A549 (cell line): ENCODE results near the gene FKBP15. TPM values are rescaled to one million over a fixed set of nuclear protein-coding genes. Genes with fewer than 3 reads are reported as not detected.
A peak's percentile ranks its signal among the peaks of the same experiment; 100 is the strongest.
"Not testable (repeated sequence)": the region's sequence is repeated elsewhere in the genome, so short reads cannot be mapped to it uniquely, and the experiment has no call there.

Experiments
- ATAC-seq, 2 experiments: fragments of 200-7000 bp in 1 of 2; fragments of >200 bp in 1 of 2; cut with Nextera tagmentation in 1 of 2; cut with Tn5 transposase in 1 of 2; 3 replicates each; pipeline versions ENCODE4 v1.8.0 to v1.9.1; 2018 to 2020; ENCODE audit warnings: mild to moderate bottlenecking in 1 of 2, moderate library complexity in 1 of 2
- CTCF ChIA-PET: fragments of 300-600 bp; sonication (Branson Sonifier 250); formaldehyde crosslinking; extraction: SDS; loops from one replicate; lab custom pipeline; 2021; ENCODE audit warnings: antibody characterized with exemption, inconsistent platforms; lab: Yijun Ruan, JAX
- POLR2A ChIA-PET: fragments of 350-600 bp; formaldehyde crosslinking; extraction: SDS; loops from one replicate; lab custom pipeline; 2021; ENCODE audit warnings: antibody characterized with exemption, inconsistent platforms; lab: Yijun Ruan, JAX
- DNase-seq, 2 experiments: peaks; one replicate each; pipeline versions ENCODE4 v3.0.0 to v3.0.0-alpha.2; 2011 to 2016; ENCODE audit warnings: low read depth in 1 of 2, low spot score in 1 of 2
- FAIRE-seq: peaks from 2 replicates; lab custom pipeline; 2011; peaks lifted over from hg19 to GRCh38; lab: Jason Lieb, UNC
- H3K27ac ChIP-seq, 2 experiments: fragments of >200 bp; sonication (Bioruptor Twin); formaldehyde crosslinking; 3 replicates each; pipeline ENCODE4 v1.5.1; 2016 to 2017
- H3K4me1 ChIP-seq: fragments of >200 bp; sonication (Bioruptor Twin); formaldehyde crosslinking; 3 replicates; pipeline ENCODE4 v1.6.1; 2016
- H3K4me2 ChIP-seq: fragments of >200 bp; sonication (Bioruptor Twin); formaldehyde crosslinking; 3 replicates; pipeline ENCODE4 v1.6.1; 2016
- H3K4me3 ChIP-seq: fragments of >200 bp; sonication (Bioruptor Twin); formaldehyde crosslinking; 3 replicates; pipeline ENCODE4 v1.5.1; 2016
- H3K9me3 ChIP-seq: fragments of >200 bp; sonication (Bioruptor Twin); formaldehyde crosslinking; 3 replicates; pipeline ENCODE4 v1.6.1; 2016
- CBX2 ChIP-seq: fragments of 200-600 bp; sonication (generic); IDR thresholded peaks from 2 replicates; pipeline ENCODE4 v1.6.1; 2016; ENCODE audit warnings: low read depth, mild to moderate bottlenecking, borderline replicate concordance
- CEBPB ChIP-seq, 2 experiments: fragments of >200 bp in 1 of 2; sonication (Bioruptor Twin) in 1 of 2; formaldehyde crosslinking in 1 of 2; IDR thresholded peaks; 2 replicates each; pipeline ENCODE4 v1.6.1; 2012 to 2016
- CHD2 ChIP-seq: fragments of 150-350 bp; IDR thresholded peaks from 2 replicates; pipeline ENCODE4 v1.6.1; 2014; ENCODE audit warnings: low read length; ENCODE audit not compliant: partially characterized antibody
- EHF ChIP-seq: fragments of 250-450 bp; sonication (Bioruptor Pico); IDR thresholded peaks from 2 replicates; pipeline ENCODE4 v1.5.0; 2020; ENCODE audit warnings: mild to moderate bottlenecking
- EHMT2 ChIP-seq: fragments of 200-600 bp; sonication (generic); IDR thresholded peaks from 2 replicates; pipeline ENCODE4 v1.6.1; 2016; ENCODE audit warnings: antibody characterized with exemption, low read depth, mild to moderate bottlenecking, moderate library complexity
- FOSB ChIP-seq: fragments of 250-450 bp; sonication (Bioruptor Pico); IDR thresholded peaks from 2 replicates; pipeline ENCODE4 v1.5.0; 2020; ENCODE audit warnings: mild to moderate bottlenecking, moderate library complexity
- FOSL2 ChIP-seq, 2 experiments: fragments of 450-650 bp in 1 of 2; fragments of >200 bp in 1 of 2; sonication (Bioruptor Twin) in 1 of 2; formaldehyde crosslinking; IDR thresholded peaks; 2 replicates each; pipeline versions ENCODE4 v1.5.0 to v1.6.1; 2016 to 2020; ENCODE audit warnings: mild to moderate bottlenecking in 1 of 2, moderate library complexity in 1 of 2
- FOXS1 ChIP-seq: fragments of 250-450 bp; sonication (Bioruptor Pico); IDR thresholded peaks from 2 replicates; pipeline ENCODE4 v1.5.0; 2020; ENCODE audit warnings: mild to moderate bottlenecking, moderate library complexity
- HDAC2 ChIP-seq: fragments of 200-600 bp; sonication (generic); IDR thresholded peaks from 2 replicates; pipeline ENCODE4 v1.6.1; 2016
- HOXB5 ChIP-seq: fragments of 250-450 bp; sonication (Bioruptor Pico); IDR thresholded peaks from 2 replicates; pipeline ENCODE4 v1.5.0; 2020; ENCODE audit warnings: mild to moderate bottlenecking, moderate library complexity
- JUN ChIP-seq, 2 experiments: fragments of >200 bp; sonication (Bioruptor Twin); formaldehyde crosslinking; IDR thresholded peaks; 2 replicates in 1 of 2; 3 replicates in 1 of 2; pipeline ENCODE4 v1.6.1; 2016 to 2017
- JUNB ChIP-seq: fragments of >200 bp; sonication (Bioruptor Twin); formaldehyde crosslinking; IDR thresholded peaks from 2 replicates; pipeline ENCODE4 v1.6.1; 2016
- KDM1A ChIP-seq: fragments of 200-600 bp; sonication (generic); IDR thresholded peaks from 2 replicates; pipeline ENCODE4 v1.6.1; 2016; ENCODE audit warnings: low read depth, mild to moderate bottlenecking
- KDM5A ChIP-seq: fragments of 200-600 bp; sonication (generic); IDR thresholded peaks from 2 replicates; pipeline ENCODE4 v1.6.1; 2016; ENCODE audit warnings: antibody characterized with exemption, mild to moderate bottlenecking
- MAFK ChIP-seq: fragments of 450-650 bp; IDR thresholded peaks from 2 replicates; pipeline ENCODE4 v1.6.1; 2014; ENCODE audit not compliant: partially characterized antibody
- MAZ ChIP-seq: fragments of 150-350 bp; IDR thresholded peaks from 2 replicates; pipeline ENCODE4 v1.6.1; 2014; ENCODE audit warnings: antibody characterized with exemption, low read depth, low read length, borderline replicate concordance
- MYC ChIP-seq: IDR thresholded peaks from 2 replicates; pipeline ENCODE4 v1.6.1; 2012; ENCODE audit warnings: mild to moderate bottlenecking, inconsistent platforms, low read length, improper control_type of control experiment, borderline replicate concordance
- NFE2L2 ChIP-seq: fragments of 150-350 bp; conservative IDR thresholded peaks from 2 replicates; pipeline ENCODE4 v1.6.1; 2014; ENCODE audit warnings: low read length
- POLR2A ChIP-seq: IDR thresholded peaks from 2 replicates; pipeline ENCODE4 v1.6.1; 2012; ENCODE audit warnings: mild to moderate bottlenecking, low read length
- RAD21 ChIP-seq, 2 experiments: fragments of >200 bp in 1 of 2; sonication (Bioruptor Twin) in 1 of 2; formaldehyde crosslinking in 1 of 2; IDR thresholded peaks in 1 of 2; conservative IDR thresholded peaks in 1 of 2; 2 replicates in 1 of 2; 3 replicates in 1 of 2; pipeline ENCODE4 v1.6.1; 2012 to 2018; ENCODE audit warnings: inconsistent platforms in 1 of 2
- RCOR1 ChIP-seq: fragments of 150-350 bp; IDR thresholded peaks from 2 replicates; pipeline ENCODE4 v1.6.1; 2014; ENCODE audit warnings: antibody characterized with exemption, low read length, low read depth
- RNF2 ChIP-seq: fragments of 200-600 bp; sonication (generic); IDR thresholded peaks from 2 replicates; pipeline ENCODE4 v1.6.1; 2016; ENCODE audit warnings: low read depth, mild to moderate bottlenecking, antibody characterized with exemption, moderate library complexity, borderline replicate concordance
- SMC3 ChIP-seq: fragments of >200 bp; sonication (Bioruptor Twin); formaldehyde crosslinking; IDR thresholded peaks from 3 replicates; pipeline ENCODE4 v1.6.1; 2018; ENCODE audit warnings: inconsistent platforms
- ZC3H11A ChIP-seq: fragments of 450-650 bp; IDR thresholded peaks from 2 replicates; pipeline ENCODE4 v1.6.1; 2014; ENCODE audit warnings: antibody characterized with exemption, mild to moderate bottlenecking
- WGBS: methylation state at CpG from one replicate; pipeline ENCODE4 v1.1.6; 2017; ENCODE audit errors: missing lambda C conversion rate; 5-methylcytosine and 5-hydroxymethylcytosine counted together
- polyA plus RNA-seq, 4 experiments: library from polyadenylated mRNA; depleted of rRNA in 3 of 4; stranded (reverse); fragments of >200 nt; fragmentation: RNase III in 1 of 4; extraction: RNeasy Plus Mini Kit Qiagen cat#74134 plus additional on column Dnase treatment in 1 of 4; gene quantifications; 2 replicates in 3 of 4; 3 replicates in 1 of 4; pipeline ENCODE4 v1.2.3, GENCODE V29; 2011 to 2017
- TF ChIP-seq, protein P1 (sequence below): IDR thresholded peaks from 2 replicates; pipeline ENCODE4 v1.6.1; 2012
- TF ChIP-seq, protein P2 (sequence below): fragments of 450-650 bp; IDR thresholded peaks from 2 replicates; pipeline ENCODE4 v1.6.1; 2014; ENCODE audit warnings: antibody characterized with exemption
- TF ChIP-seq, protein P3 (sequence below): fragments of 200-600 bp; sonication (generic); IDR thresholded peaks from 2 replicates; pipeline ENCODE4 v1.6.1; 2016; ENCODE audit warnings: antibody characterized with exemption, mild to moderate bottlenecking, moderate library complexity
- TF ChIP-seq, protein P4 (sequence below): fragments of >200 bp; sonication (Bioruptor Twin); formaldehyde crosslinking; IDR thresholded peaks from 3 replicates; pipeline ENCODE4 v1.5.1; 2016
- TF ChIP-seq, protein P5 (sequence below): fragments of >200 bp; sonication (Bioruptor Twin); formaldehyde crosslinking; IDR thresholded peaks from 3 replicates; pipeline ENCODE4 v1.6.1; 2016

Gene FKBP15
- polyA plus RNA-seq, 2 of the 4 experiments (the other 2 are of a cell fraction), result 14.1 to 26.0 TPM

DNA sequence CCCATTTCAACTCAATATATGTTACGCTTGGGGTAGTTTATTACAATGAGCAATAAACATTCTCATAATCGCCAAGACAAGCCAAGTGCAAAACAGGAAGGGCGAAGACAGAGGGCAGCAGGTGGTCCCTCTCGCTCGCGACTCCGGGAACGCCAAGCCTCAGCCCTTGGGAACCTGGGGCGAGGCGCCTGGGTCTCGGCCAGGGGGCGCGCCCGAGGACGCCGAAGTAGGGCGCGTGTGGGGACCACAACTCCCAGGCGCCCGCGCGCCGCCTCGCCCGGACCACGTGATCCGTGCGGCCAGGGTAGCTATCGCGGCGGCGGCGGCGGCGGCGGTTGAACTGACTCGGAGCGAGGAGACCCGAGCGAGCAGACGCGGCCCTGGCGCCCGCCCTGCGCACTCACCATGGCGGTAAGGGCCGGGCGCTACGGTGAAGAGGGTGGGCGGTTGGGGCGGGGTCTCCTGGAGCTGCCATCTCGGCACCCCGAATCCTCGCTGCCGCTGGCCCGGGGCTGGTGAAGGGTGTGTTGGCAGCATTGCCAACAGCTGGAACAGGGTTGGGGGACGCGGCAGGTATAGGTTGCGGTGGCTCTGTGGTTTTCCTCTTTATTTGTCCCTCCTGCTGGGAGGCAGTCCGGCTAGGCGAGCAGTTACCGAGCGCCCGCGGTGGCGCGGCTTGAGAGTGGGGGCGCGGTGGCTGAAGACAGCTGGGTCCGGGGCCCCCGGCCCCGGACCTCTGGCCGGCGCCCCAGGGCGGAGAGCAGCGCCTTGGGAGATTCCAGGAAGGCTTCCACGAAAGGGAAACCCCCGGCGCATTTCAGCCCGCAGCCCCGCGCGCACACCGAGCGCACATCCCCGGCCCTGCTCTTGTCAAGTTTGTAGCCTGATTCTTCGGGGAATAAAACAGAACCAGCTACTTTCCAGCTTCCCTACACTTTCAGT lies 70.1 kb downstream of the FKBP15 start, which contains the start of gene SLC31A2:
SLC31A2 (plus strand) TSS at position 338 of the 942 bp plus-strand sequence; CDS start at position 406, 68 bp downstream.
- Histone ChIP-seq H3K4me1 (0 out of 3 replicates have a peak, but pooled peaks cover 3% of the 10 kb centered on the region), H3K4me3 (peak within 1 kb of the TSS; percentile 76), H3K27ac (peak within 1 kb of the TSS; percentile 62 to 86), H3K4me2 (peak within 1 kb of the TSS; percentile 79), H3K9me3 (no peaks in the 10 kb centered on the region)
- no peak for FAIRE-seq
- ChIA-PET CTCF (interaction anchor here (0.7 to 2.9 kb wide), 12 partner anchors 8 to 123 kb away, joined by 3 to 10 read pairs (median 4); partner anchors contain the start of genes FKBP15 and SLC31A1), POLR2A (interaction anchor here (0.6 to 1.6 kb wide), 5 partner anchors 8 to 561 kb away, joined by 3 to 6 read pairs (median 3); partner anchors contain the start of gene CDC26)
- DNase-seq, result peak; percentile 87 to 88
- 10% methylated on average over 49 of the region's 87 CpGs for WGBS
- ATAC-seq, result peak; percentile 94 to 99
- peak in 1 of 2 experiments; percentile 29; a peak in 1 of 5 replicates for TF ChIP-seq JUN (IDR thresholded peaks at IDR 0.05)
- TF ChIP-seq, protein P1, sequence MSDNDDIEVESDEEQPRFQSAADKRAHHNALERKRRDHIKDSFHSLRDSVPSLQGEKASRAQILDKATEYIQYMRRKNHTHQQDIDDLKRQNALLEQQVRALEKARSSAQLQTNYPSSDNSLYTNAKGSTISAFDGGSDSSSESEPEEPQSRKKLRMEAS, result peak; percentile 53; the same call in 1 of the 2 replicates
- TF ChIP-seq POLR2A, result peak; percentile 41; the same call in 1 of the 2 replicates
- TF ChIP-seq HOXB5 (CRISPR knock-in tag), result no peak
- TF ChIP-seq, protein P2, sequence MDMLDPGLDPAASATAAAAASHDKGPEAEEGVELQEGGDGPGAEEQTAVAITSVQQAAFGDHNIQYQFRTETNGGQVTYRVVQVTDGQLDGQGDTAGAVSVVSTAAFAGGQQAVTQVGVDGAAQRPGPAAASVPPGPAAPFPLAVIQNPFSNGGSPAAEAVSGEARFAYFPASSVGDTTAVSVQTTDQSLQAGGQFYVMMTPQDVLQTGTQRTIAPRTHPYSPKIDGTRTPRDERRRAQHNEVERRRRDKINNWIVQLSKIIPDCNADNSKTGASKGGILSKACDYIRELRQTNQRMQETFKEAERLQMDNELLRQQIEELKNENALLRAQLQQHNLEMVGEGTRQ, result peak; percentile 90
- TF ChIP-seq CHD2, result no peak
- TF ChIP-seq HDAC2, result no peak
- TF ChIP-seq EHF (CRISPR knock-in tag), result no peak
- no peak for TF ChIP-seq MAFK
- no peak for TF ChIP-seq RNF2
- TF ChIP-seq MAZ, result no peak
- TF ChIP-seq, protein P3, sequence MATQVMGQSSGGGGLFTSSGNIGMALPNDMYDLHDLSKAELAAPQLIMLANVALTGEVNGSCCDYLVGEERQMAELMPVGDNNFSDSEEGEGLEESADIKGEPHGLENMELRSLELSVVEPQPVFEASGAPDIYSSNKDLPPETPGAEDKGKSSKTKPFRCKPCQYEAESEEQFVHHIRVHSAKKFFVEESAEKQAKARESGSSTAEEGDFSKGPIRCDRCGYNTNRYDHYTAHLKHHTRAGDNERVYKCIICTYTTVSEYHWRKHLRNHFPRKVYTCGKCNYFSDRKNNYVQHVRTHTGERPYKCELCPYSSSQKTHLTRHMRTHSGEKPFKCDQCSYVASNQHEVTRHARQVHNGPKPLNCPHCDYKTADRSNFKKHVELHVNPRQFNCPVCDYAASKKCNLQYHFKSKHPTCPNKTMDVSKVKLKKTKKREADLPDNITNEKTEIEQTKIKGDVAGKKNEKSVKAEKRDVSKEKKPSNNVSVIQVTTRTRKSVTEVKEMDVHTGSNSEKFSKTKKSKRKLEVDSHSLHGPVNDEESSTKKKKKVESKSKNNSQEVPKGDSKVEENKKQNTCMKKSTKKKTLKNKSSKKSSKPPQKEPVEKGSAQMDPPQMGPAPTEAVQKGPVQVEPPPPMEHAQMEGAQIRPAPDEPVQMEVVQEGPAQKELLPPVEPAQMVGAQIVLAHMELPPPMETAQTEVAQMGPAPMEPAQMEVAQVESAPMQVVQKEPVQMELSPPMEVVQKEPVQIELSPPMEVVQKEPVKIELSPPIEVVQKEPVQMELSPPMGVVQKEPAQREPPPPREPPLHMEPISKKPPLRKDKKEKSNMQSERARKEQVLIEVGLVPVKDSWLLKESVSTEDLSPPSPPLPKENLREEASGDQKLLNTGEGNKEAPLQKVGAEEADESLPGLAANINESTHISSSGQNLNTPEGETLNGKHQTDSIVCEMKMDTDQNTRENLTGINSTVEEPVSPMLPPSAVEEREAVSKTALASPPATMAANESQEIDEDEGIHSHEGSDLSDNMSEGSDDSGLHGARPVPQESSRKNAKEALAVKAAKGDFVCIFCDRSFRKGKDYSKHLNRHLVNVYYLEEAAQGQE, result no peak
- TF ChIP-seq KDM5A, result no peak
- TF ChIP-seq RCOR1, result no peak
- no peak for TF ChIP-seq CEBPB (IDR thresholded peaks at IDR 0.05)
- TF ChIP-seq, protein P4, sequence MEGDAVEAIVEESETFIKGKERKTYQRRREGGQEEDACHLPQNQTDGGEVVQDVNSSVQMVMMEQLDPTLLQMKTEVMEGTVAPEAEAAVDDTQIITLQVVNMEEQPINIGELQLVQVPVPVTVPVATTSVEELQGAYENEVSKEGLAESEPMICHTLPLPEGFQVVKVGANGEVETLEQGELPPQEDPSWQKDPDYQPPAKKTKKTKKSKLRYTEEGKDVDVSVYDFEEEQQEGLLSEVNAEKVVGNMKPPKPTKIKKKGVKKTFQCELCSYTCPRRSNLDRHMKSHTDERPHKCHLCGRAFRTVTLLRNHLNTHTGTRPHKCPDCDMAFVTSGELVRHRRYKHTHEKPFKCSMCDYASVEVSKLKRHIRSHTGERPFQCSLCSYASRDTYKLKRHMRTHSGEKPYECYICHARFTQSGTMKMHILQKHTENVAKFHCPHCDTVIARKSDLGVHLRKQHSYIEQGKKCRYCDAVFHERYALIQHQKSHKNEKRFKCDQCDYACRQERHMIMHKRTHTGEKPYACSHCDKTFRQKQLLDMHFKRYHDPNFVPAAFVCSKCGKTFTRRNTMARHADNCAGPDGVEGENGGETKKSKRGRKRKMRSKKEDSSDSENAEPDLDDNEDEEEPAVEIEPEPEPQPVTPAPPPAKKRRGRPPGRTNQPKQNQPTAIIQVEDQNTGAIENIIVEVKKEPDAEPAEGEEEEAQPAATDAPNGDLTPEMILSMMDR, result peak; percentile 49; the same call in 2 of the 3 replicates
- no peak for TF ChIP-seq KDM1A
- no peak for TF ChIP-seq FOSL2 (IDR thresholded peaks at IDR 0.05)
- TF ChIP-seq FOSL2 (CRISPR knock-in tag; IDR thresholded peaks at IDR 0.05), result no peak
- 0 out of 2 replicates have a peak, but pooled peaks have one; percentile 42 for TF ChIP-seq MYC
- TF ChIP-seq SMC3, result peak; percentile 20; the same call in 1 of the 3 replicates
- TF ChIP-seq FOSB (CRISPR knock-in tag), result no peak
- no peak for TF ChIP-seq EHMT2
- no peak; a peak in 1 of 5 replicates for TF ChIP-seq RAD21 (conservative IDR thresholded peaks at IDR 0.05 in 1 of 2, IDR thresholded peaks at IDR 0.05 in 1 of 2)
- TF ChIP-seq JUNB, result no peak
- TF ChIP-seq NFE2L2, result no peak
- TF ChIP-seq, protein P5, sequence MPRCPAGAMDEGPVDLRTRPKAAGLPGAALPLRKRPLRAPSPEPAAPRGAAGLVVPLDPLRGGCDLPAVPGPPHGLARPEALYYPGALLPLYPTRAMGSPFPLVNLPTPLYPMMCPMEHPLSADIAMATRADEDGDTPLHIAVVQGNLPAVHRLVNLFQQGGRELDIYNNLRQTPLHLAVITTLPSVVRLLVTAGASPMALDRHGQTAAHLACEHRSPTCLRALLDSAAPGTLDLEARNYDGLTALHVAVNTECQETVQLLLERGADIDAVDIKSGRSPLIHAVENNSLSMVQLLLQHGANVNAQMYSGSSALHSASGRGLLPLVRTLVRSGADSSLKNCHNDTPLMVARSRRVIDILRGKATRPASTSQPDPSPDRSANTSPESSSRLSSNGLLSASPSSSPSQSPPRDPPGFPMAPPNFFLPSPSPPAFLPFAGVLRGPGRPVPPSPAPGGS, result 0 out of 3 replicates have a peak, but pooled peaks have one; percentile 24
- no peak for TF ChIP-seq ZC3H11A
- TF ChIP-seq CBX2, result no peak
- no peak for TF ChIP-seq FOXS1
- TF ChIP-seq, all 56 proteins: peak for 8

DNA sequence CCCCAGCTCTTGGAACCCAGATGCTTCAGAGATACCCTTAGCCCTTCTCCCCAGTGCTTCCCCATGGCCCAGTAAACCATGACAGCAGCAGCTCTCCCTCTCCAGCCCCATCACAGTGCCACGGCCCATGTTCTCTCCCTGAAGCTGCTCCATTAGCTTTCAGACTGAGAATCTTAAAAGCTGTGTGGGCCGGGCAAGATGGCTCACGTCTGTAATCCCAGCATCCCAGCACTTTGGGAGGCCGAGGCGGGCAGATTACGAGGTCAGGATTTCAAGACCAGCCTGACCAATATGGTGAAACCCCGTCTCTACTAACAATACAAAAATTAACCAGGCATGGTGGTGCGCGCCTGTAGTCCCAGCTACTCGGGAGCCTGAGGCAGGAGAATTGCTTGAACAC lies 71.5 kb downstream of the FKBP15 start:
- H3K4me1 ChIP-seq, FAIRE-seq, H3K27ac ChIP-seq, POLR2A ChIA-PET, H3K4me2 ChIP-seq, DNase-seq, ATAC-seq, H3K4me3 ChIP-seq, H3K9me3 ChIP-seq: not testable (repeated sequence)
- CTCF ChIA-PET, result interaction anchor here (0.8 to 2.9 kb wide), 4 partner anchors 13 to 211 kb away, joined by 3 to 10 read pairs (median 4); no protein-coding TSS in a partner anchor
- WGBS, result 87% methylated on average over 10 of the region's 10 CpGs
